Transverse colon (tissue), 4 donors: ENCODE data around the gene CLMN. TPM values are rescaled to one million over a fixed set of nuclear protein-coding genes. Genes with fewer than 3 reads are reported as not detected.
"Not testable (repeated sequence)": the region's sequence is repeated elsewhere in the genome, so short reads cannot be mapped to it uniquely, and the experiment has no call there.

Source experiments
- DNase-seq: peaks from one replicate; pipeline ENCODE4 v3.0.0-alpha.2; 2019
- H3K27ac ChIP-seq, 4 donors: fragments of 200-600 bp; sonication (generic); 2 replicates each; pipeline ENCODE4 v1.5.1; 2016 to 2018; ENCODE audit warnings: inconsistent platforms in 4 of 4
- H3K27me3 ChIP-seq: fragments of 200-600 bp; sonication (generic); 2 replicates; pipeline ENCODE4 v1.5.1; 2017; ENCODE audit warnings: inconsistent platforms
- H3K36me3 ChIP-seq, 4 donors: fragments of 200-600 bp; sonication (generic); 2 replicates each; pipeline ENCODE4 v1.5.1; 2017 to 2019; ENCODE audit warnings: inconsistent platforms in 4 of 4
- H3K4me1 ChIP-seq, 4 donors: fragments of 200-600 bp; sonication (generic); 2 replicates each; pipeline ENCODE4 v1.5.1; 2017 to 2020; ENCODE audit warnings: inconsistent platforms in 4 of 4
- H3K4me3 ChIP-seq, 4 donors: fragments of 200-600 bp; sonication (generic); 1 replicate in 1 of 4; 2 replicates in 3 of 4; pipeline versions ENCODE4 v1.5.1 to v1.6.1; 2017 to 2019; ENCODE audit warnings: inconsistent platforms in 4 of 4
- H3K9me3 ChIP-seq, 2 donors: fragments of 200-600 bp; sonication (generic); 2 replicates each; pipeline ENCODE4 v1.5.1; 2017 to 2019; ENCODE audit warnings: inconsistent platforms in 2 of 2
- CTCF ChIP-seq, 5 experiments: fragments of 200-600 bp in 3 of 5; fragments of 450-650 bp in 2 of 5; sonication (generic) in 3 of 5; IDR thresholded peaks; 1 replicate in 2 of 5; 2 replicates in 3 of 5; pipeline ENCODE4 v1.5.1; 2016 to 2017; ENCODE audit warnings: antibody characterized with exemption in 5 of 5, inconsistent platforms in 3 of 5, mild to moderate bottlenecking in 2 of 5, moderate library complexity in 1 of 5
- EP300 ChIP-seq: sonication (generic); formaldehyde crosslinking; IDR thresholded peaks from one replicate; pipeline ENCODE4 v1.6.1; 2017; ENCODE audit warnings: antibody characterized with exemption, low read depth
- POLR2A ChIP-seq: fragments of 450-650 bp; IDR thresholded peaks from one replicate; pipeline ENCODE4 v1.6.1; 2016; ENCODE audit warnings: antibody characterized with exemption, mild to moderate bottlenecking, moderate library complexity
- POLR2AphosphoS5 ChIP-seq, 3 donors: sonication (generic); formaldehyde crosslinking; IDR thresholded peaks; one replicate each; pipeline ENCODE4 v1.6.1; 2016; ENCODE audit warnings: antibody characterized with exemption in 3 of 3
- WGBS, 2 donors: methylation state at CpG; one replicate each; pipeline ENCODE4 v1.1.5; 2018; ENCODE audit warnings: low coverage in 1 of 2; 5-methylcytosine and 5-hydroxymethylcytosine counted together
- in situ Hi-C, 4 donors: fragments of 200-750 bp; cut with MboI; loops; one replicate each; pipeline versions ENCODE4 v1.15.0 to v1.15.1; 2017; ENCODE audit warnings: low sequenced_read_pairs in 3 of 4, low pct_ligation_motif_present in 1 of 4, low pct_unique_long_range_greater_than_20kb in 1 of 4
- intact Hi-C: fragments of 100-400 bp; cut with DNase I; formaldehyde crosslinking; loops from one replicate; pipeline ENCODE4 v1.15.1; 2023; ENCODE audit warnings: low total_unique reads
- total RNA-seq, 4 donors: library from RNA; depleted of rRNA; stranded (reverse); fragments of >200 nt; gene quantifications; one replicate each; pipeline ENCODE4 v1.1.0, GENCODE V29; 2016

Gene CLMN
- total RNA-seq, 4 donors from 2014 or later = 71.1 to 118 (median 90.1) TPM

- no peaks in the 10 kb centered on the region for H3K27me3 ChIP-seq
- no peak for TF ChIP-seq EP300
- no peak for TF ChIP-seq CTCF (IDR thresholded peaks at IDR 0.05)
- no peak for TF ChIP-seq POLR2AphosphoS5 (IDR thresholded peaks at IDR 0.05)
- TF ChIP-seq POLR2A = no peak
- H3K9me3 ChIP-seq = peaks cover 0 to 5% of the 10 kb centered on the region in 2 donors
- peaks cover 0 to 23% (median 9%) of the 10 kb centered on the region in 4 donors for H3K36me3 ChIP-seq
- no peak for DNase-seq
- in situ Hi-C loops (no loop called here), intact Hi-C loops (no loop called here)
- H3K27ac ChIP-seq = no peak overlapping the region
- 84 to 86% methylated on average over 1 to 2 of the region's 2 CpGs for WGBS, 2 donors
- no peak overlapping the region for H3K4me3 ChIP-seq
- no peaks in the 10 kb centered on the region for H3K4me1 ChIP-seq
Measured at GRCh38 chr14:95204705-95205104, 115.0 kb downstream of the CLMN start.

- in situ Hi-C loops, H3K4me3 ChIP-seq, intact Hi-C loops, H3K4me1 ChIP-seq, DNase-seq, H3K9me3 ChIP-seq, H3K27me3 ChIP-seq, H3K27ac ChIP-seq: not testable (repeated sequence)
- 91 to 95% methylated on average over 2 of the region's 2 CpGs for WGBS, 2 donors
- peaks cover 0 to 18% (median 9%) of the 10 kb centered on the region in 4 donors for H3K36me3 ChIP-seq
Measured at GRCh38 chr14:95201745-95202144, 118.0 kb downstream of the CLMN start.

- intact Hi-C loops (no loop called here), in situ Hi-C loops (no loop called here)
- DNase-seq = no peak
- Histone ChIP-seq H3K4me1 (no peaks in the 10 kb centered on the region), H3K27me3 (no peaks in the 10 kb centered on the region), H3K9me3 (peaks cover 0 to 3% of the 10 kb centered on the region in 2 donors), H3K4me3 (no peak overlapping the region), H3K27ac (no peak overlapping the region), H3K36me3 (peaks cover 0 to 17% (median 6%) of the 10 kb centered on the region in 4 donors)
- 86% methylated on average over 7 of the region's 7 CpGs; no CpG with 5 or more reads in 1 of the 2 donors for WGBS, 2 donors
- TF ChIP-seq EP300 (no peak), CTCF (IDR thresholded peaks at IDR 0.05) (no peak), POLR2A (no peak), POLR2AphosphoS5 (IDR thresholded peaks at IDR 0.05) (no peak)
Measured at GRCh38 chr14:95200404-95200803, 119.3 kb downstream of the CLMN start.

GRCh38 chr14:95199298-95199983, 120.3 kb downstream of the CLMN start:
- H3K27ac ChIP-seq = no peak overlapping the region
- no peaks in the 10 kb centered on the region for H3K4me1 ChIP-seq
- H3K4me3 ChIP-seq = no peak overlapping the region
- H3K9me3 ChIP-seq = no peaks in the 10 kb centered on the region
- in situ Hi-C loops (no loop called here), intact Hi-C loops (no loop called here)
- 87 to 96% methylated on average over 4 to 8 of the region's 8 CpGs for WGBS, 2 donors
- no peak for DNase-seq
- TF ChIP-seq POLR2A (no peak), CTCF (IDR thresholded peaks at IDR 0.05) (no peak), POLR2AphosphoS5 (IDR thresholded peaks at IDR 0.05) (no peak), EP300 (no peak)
- H3K27me3 ChIP-seq = no peaks in the 10 kb centered on the region
- peaks cover 0 to 17% (median 6%) of the 10 kb centered on the region in 4 donors for H3K36me3 ChIP-seq

GRCh38 chr14:95198320-95198719, 121.4 kb downstream of the CLMN start:
- in situ Hi-C loops (no loop called here), intact Hi-C loops (no loop called here)
- Histone ChIP-seq H3K9me3 (no peaks in the 10 kb centered on the region), H3K27ac (no peak overlapping the region), H3K36me3 (peaks cover 0 to 7% (median 1%) of the 10 kb centered on the region in 4 donors), H3K4me1 (no peaks in the 10 kb centered on the region), H3K4me3 (no peak overlapping the region), H3K27me3 (no peaks in the 10 kb centered on the region)
- DNase-seq = no peak
- 92 to 100% methylated on average over 1 to 9 of the region's 9 CpGs for WGBS, 2 donors
- no peak for TF ChIP-seq CTCF (IDR thresholded peaks at IDR 0.05)
- TF ChIP-seq POLR2AphosphoS5 (IDR thresholded peaks at IDR 0.05) = no peak
- TF ChIP-seq POLR2A = no peak
- no peak for TF ChIP-seq EP300
